Measurements from ENCODE around the gene VIPR2.

DNA sequence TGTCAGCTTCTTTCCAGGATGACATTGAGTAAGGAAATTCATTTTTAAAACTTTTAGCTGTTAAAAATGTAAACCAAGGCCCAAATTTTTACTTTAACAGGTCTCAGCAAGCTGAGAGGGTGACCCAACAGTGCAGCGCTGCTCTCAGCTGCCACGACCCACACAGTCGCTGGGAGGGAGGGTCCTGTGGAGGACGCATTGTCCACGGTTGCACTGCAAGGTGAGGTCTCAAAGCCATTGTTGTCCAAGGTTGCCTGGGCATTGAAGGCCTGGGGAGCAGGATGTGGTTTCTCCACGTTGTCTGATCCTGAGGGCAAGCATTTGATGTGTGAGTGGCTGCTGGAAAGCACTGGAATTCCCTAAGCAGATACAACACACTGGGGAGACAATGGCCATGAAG, 15.1 kb upstream of the VIPR2 start:
- TF ChIP-seq CTCF (IDR thresholded peaks at IDR 0.05) (no peak), POLR2A (IDR thresholded peaks at IDR 0.05) (no peak)
